OCI-LY1 (cell line): ENCODE data around the gene ILF3.

ENCODE experiments used
- EZH2 ChIP-seq: fragments of 200-600 bp; sonication (generic), shearing (Covaris generic); IDR thresholded peaks from 2 replicates; pipeline ENCODE4 v1.8.0; 2017; ENCODE audit warnings: borderline replicate concordance, mixed run types, mild to moderate bottlenecking, antibody characterized with exemption, low read length, moderate library complexity, mixed read lengths
- TF ChIP-seq, protein P1 (sequence below): fragments of 200-600 bp; sonication (generic), shearing (Covaris generic); IDR thresholded peaks from 2 replicates; pipeline ENCODE4 v1.5.1; 2017; ENCODE audit warnings: mild to moderate bottlenecking, antibody characterized with exemption, low read length, moderate library complexity, mixed read lengths

- no peak for TF ChIP-seq EZH2
- TF ChIP-seq, protein P1, sequence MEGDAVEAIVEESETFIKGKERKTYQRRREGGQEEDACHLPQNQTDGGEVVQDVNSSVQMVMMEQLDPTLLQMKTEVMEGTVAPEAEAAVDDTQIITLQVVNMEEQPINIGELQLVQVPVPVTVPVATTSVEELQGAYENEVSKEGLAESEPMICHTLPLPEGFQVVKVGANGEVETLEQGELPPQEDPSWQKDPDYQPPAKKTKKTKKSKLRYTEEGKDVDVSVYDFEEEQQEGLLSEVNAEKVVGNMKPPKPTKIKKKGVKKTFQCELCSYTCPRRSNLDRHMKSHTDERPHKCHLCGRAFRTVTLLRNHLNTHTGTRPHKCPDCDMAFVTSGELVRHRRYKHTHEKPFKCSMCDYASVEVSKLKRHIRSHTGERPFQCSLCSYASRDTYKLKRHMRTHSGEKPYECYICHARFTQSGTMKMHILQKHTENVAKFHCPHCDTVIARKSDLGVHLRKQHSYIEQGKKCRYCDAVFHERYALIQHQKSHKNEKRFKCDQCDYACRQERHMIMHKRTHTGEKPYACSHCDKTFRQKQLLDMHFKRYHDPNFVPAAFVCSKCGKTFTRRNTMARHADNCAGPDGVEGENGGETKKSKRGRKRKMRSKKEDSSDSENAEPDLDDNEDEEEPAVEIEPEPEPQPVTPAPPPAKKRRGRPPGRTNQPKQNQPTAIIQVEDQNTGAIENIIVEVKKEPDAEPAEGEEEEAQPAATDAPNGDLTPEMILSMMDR: no peak
Measured at GRCh38 chr19:10640361-10640760, 13.8 kb upstream of the ILF3 start.
